Neural crest cell (in vitro differentiated cells): ENCODE results near the gene LDB3. TPM values are rescaled to one million over a fixed set of nuclear protein-coding genes. Genes with fewer than 3 reads are reported as not detected.

Experiments used
- DNase-seq: peaks from one replicate; pipeline ENCODE4 v3.0.0; 2021; ENCODE audit warnings: low read depth, mixed read lengths, low spot score
- H3K27ac Mint-ChIP-seq: one replicate; pipeline ENCODE4 v1.8.0; 2021; ENCODE audit warnings: mild to moderate bottlenecking, mixed read lengths; ENCODE audit not compliant: unreplicated experiment
- H3K27me3 Mint-ChIP-seq: 2 replicates; pipeline ENCODE4 v1.8.0; 2021; ENCODE audit warnings: low read depth, mild to moderate bottlenecking, mixed read lengths
- H3K36me3 Mint-ChIP-seq: 2 replicates; pipeline ENCODE4 v1.8.0; 2021; ENCODE audit warnings: low read depth, mild to moderate bottlenecking, mixed read lengths
- H3K4me1 Mint-ChIP-seq: 2 replicates; pipeline ENCODE4 v1.8.0; 2021; ENCODE audit warnings: mixed read lengths
- H3K4me3 Mint-ChIP-seq: one replicate; pipeline ENCODE4 v1.8.0; 2021; ENCODE audit warnings: mild to moderate bottlenecking, mixed read lengths
- H3K9me3 Mint-ChIP-seq: 2 replicates; pipeline ENCODE4 v1.8.0; 2021; ENCODE audit warnings: mixed read lengths
- CTCF ChIP-seq: fragments of 200-600 bp; sonication (generic); conservative IDR thresholded peaks from 2 replicates; pipeline ENCODE4 v1.5.0; 2021; ENCODE audit warnings: antibody characterized with exemption, mild to moderate bottlenecking
- total RNA-seq: library from RNA; stranded (reverse); gene quantifications from 2 replicates; pipeline ENCODE4 v1.2.1, GENCODE V29; 2021

Gene LDB3
- total RNA-seq, 1 donor from 2014 or later = 0.56 TPM

- no peak overlapping the region for H3K27ac Mint-ChIP-seq
Measured at GRCh38 chr10:86769991-86770390, 101.7 kb downstream of the LDB3 start.

GRCh38 chr10:86770412-86770960 lies 102.2 kb downstream of the LDB3 start:
- Mint-ChIP-seq H3K4me1 (peaks cover 59% of the 10 kb centered on the region), H3K9me3 (no peaks in the 10 kb centered on the region), H3K27me3 (no peaks in the 10 kb centered on the region), H3K36me3 (no peaks in the 10 kb centered on the region), H3K4me3 (no peak overlapping the region), H3K27ac (no peak overlapping the region)
- DNase-seq = no peak
- TF ChIP-seq CTCF = no peak

More at GRCh38 chr10:86769991-86770390, 101.7 kb downstream of the LDB3 start:
- H3K27me3 Mint-ChIP-seq = no peaks in the 10 kb centered on the region
- H3K9me3 Mint-ChIP-seq = no peaks in the 10 kb centered on the region
- H3K4me1 Mint-ChIP-seq = peaks cover 55% of the 10 kb centered on the region
- no peak for DNase-seq
- no peaks in the 10 kb centered on the region for H3K36me3 Mint-ChIP-seq
- H3K4me3 Mint-ChIP-seq = no peak overlapping the region
- no peak for TF ChIP-seq CTCF

- no peaks in the 10 kb centered on the region for H3K27me3 Mint-ChIP-seq
- TF ChIP-seq CTCF = no peak
- peaks cover 53% of the 10 kb centered on the region for H3K4me1 Mint-ChIP-seq
- H3K36me3 Mint-ChIP-seq = no peaks in the 10 kb centered on the region
- H3K9me3 Mint-ChIP-seq = no peaks in the 10 kb centered on the region
- H3K4me3 Mint-ChIP-seq = no peak overlapping the region
- H3K27ac Mint-ChIP-seq = no peak overlapping the region
- DNase-seq = no peak
Measured at GRCh38 chr10:86773498-86773897, 105.2 kb downstream of the LDB3 start.

- Mint-ChIP-seq H3K4me1 (peaks cover 36% of the 10 kb centered on the region), H3K27ac (peak overlapping the region; percentile 65), H3K9me3 (no peaks in the 10 kb centered on the region), H3K27me3 (no peaks in the 10 kb centered on the region), H3K36me3 (peaks cover 2% of the 10 kb centered on the region), H3K4me3 (no peak overlapping the region)
- DNase-seq = no peak
- no peak for TF ChIP-seq CTCF
Measured at GRCh38 chr10:86775056-86775869, 107.0 kb downstream of the LDB3 start.

GRCh38 chr10:86775870-86776180 lies 107.5 kb downstream of the LDB3 start:
- Mint-ChIP-seq H3K27ac (peak overlapping the region; percentile 65), H3K36me3 (peaks cover 2% of the 10 kb centered on the region), H3K4me3 (no peak overlapping the region), H3K27me3 (no peaks in the 10 kb centered on the region), H3K9me3 (no peaks in the 10 kb centered on the region), H3K4me1 (peaks cover 30% of the 10 kb centered on the region)
- no peak for DNase-seq
- no peak for TF ChIP-seq CTCF
